SK-N-MC (cell line): ENCODE results near the gene LTBP2.

Experiments used
- EZH2 ChIP-seq: fragments of 200-600 bp; sonication (generic); IDR thresholded peaks from one replicate; pipeline ENCODE4 v1.6.1; 2017; ENCODE audit warnings: antibody characterized with exemption
- POLR2AphosphoS5 ChIP-seq: IDR thresholded peaks from 2 replicates; pipeline ENCODE4 v1.6.1; 2012; ENCODE audit warnings: mild to moderate bottlenecking, low read depth, low read length, borderline replicate concordance

GRCh38 chr14:74555476-74556050 is 56.5 kb downstream of the LTBP2 start:
- TF ChIP-seq EZH2 (no peak), POLR2AphosphoS5 (no peak)
